OCI-LY7 (cell line): ENCODE results near the gene MRPL18. TPM values are rescaled to one million over a fixed set of nuclear protein-coding genes. Genes with fewer than 3 reads are reported as not detected.

Experiments
- BruUV-seq: library from RNA; stranded (reverse); fragments of 400-500 nt; replicated peaks from 2 replicates; lab custom pipeline; 2021; lab: Mats Ljungman, UMichigan
- CTCF ChIA-PET: fragments of 300-600 bp; sonication (Branson Sonifier 250); formaldehyde crosslinking; loops from one replicate; lab custom pipeline; 2022; ENCODE audit warnings: antibody characterized with exemption; ENCODE audit not compliant: unreplicated experiment; lab: Charles Lee
- POLR2A ChIA-PET: fragments of 300-600 bp; sonication (Branson Sonifier 250); formaldehyde crosslinking; loops from one replicate; lab custom pipeline; 2022; ENCODE audit warnings: antibody characterized with exemption; lab: Charles Lee
- DNase-seq: peaks from one replicate; pipeline ENCODE4 v3.0.0-alpha.2; 2015; ENCODE audit warnings: low spot score
- H2AFZ ChIP-seq: fragments of 200-600 bp; sonication (generic), shearing (Covaris generic); 2 replicates; pipeline ENCODE4 v1.6.1; 2014; ENCODE audit warnings: mild to moderate bottlenecking, antibody characterized with exemption, low read length, moderate library complexity
- H3K27ac ChIP-seq: fragments of 200-600 bp; sonication (generic); 2 replicates; pipeline ENCODE4 v1.5.1; 2014; ENCODE audit warnings: mixed run types, low read depth, mild to moderate bottlenecking, moderate library complexity, low read length, inconsistent platforms; ENCODE audit not compliant: poor library complexity, severe bottlenecking
- H3K36me3 ChIP-seq: fragments of 200-600 bp; sonication (generic); 2 replicates; pipeline ENCODE4 v1.6.1; 2014; ENCODE audit warnings: mild to moderate bottlenecking, antibody characterized with exemption, low read length, moderate library complexity, mixed read lengths; ENCODE audit not compliant: insufficient read depth
- H3K4me1 ChIP-seq: fragments of 200-600 bp; sonication (generic); 2 replicates; pipeline ENCODE4 v1.5.1; 2014; ENCODE audit warnings: mild to moderate bottlenecking, low read length; ENCODE audit not compliant: insufficient read depth, poor library complexity, severe bottlenecking
- H3K4me2 ChIP-seq: fragments of 200-600 bp; sonication (generic); 2 replicates; pipeline ENCODE4 v1.6.1; 2014; ENCODE audit warnings: mild to moderate bottlenecking, low read length
- H3K4me3 ChIP-seq: fragments of 200-600 bp; sonication (generic); 2 replicates; pipeline ENCODE4 v1.5.1; 2014; ENCODE audit warnings: mild to moderate bottlenecking, low read depth, low read length; ENCODE audit not compliant: poor library complexity, severe bottlenecking
- H3K79me2 ChIP-seq: fragments of 200-600 bp; sonication (generic); 2 replicates; pipeline ENCODE4 v1.6.1; 2016; ENCODE audit warnings: low read depth, mild to moderate bottlenecking, low read length, moderate library complexity, mixed read lengths; ENCODE audit not compliant: insufficient read depth
- H3K9me2 ChIP-seq: fragments of 200-600 bp; sonication (generic); 2 replicates; pipeline ENCODE4 v1.6.1; 2016; ENCODE audit warnings: mild to moderate bottlenecking, low read length, mixed read lengths; ENCODE audit not compliant: insufficient read depth
- H3K9me3 ChIP-seq: fragments of 200-600 bp; sonication (generic); 2 replicates; pipeline ENCODE4 v1.6.1; 2014; ENCODE audit warnings: mild to moderate bottlenecking, mixed run types, low read length, mixed read lengths
- H4K20me1 ChIP-seq: fragments of 200-600 bp; sonication (generic); 2 replicates; pipeline ENCODE4 v1.6.1; 2014; ENCODE audit warnings: mild to moderate bottlenecking, antibody characterized with exemption, low read length, moderate library complexity, mixed read lengths; ENCODE audit not compliant: insufficient read depth
- CTCF ChIP-seq: fragments of 200-600 bp; sonication (generic); conservative IDR thresholded peaks from 2 replicates; pipeline ENCODE4 v1.5.1; 2014; ENCODE audit warnings: mild to moderate bottlenecking, antibody characterized with exemption, low read length, moderate library complexity, mixed read lengths
- EZH2phosphoT487 ChIP-seq: fragments of 200-600 bp; sonication (generic); IDR thresholded peaks from 2 replicates; pipeline ENCODE4 v1.6.1; 2018; ENCODE audit warnings: low read depth, borderline replicate concordance, mild to moderate bottlenecking, mixed run types, antibody characterized with exemption, low read length, moderate library complexity, mixed read lengths
- intact Hi-C: fragments of 100-400 bp; cut with micrococcal nuclease; formaldehyde crosslinking; loops from one replicate; pipeline ENCODE4 v1.10.0; 2022; ENCODE audit not compliant: unreplicated experiment
- total RNA-seq, 2 experiments: library from RNA; depleted of rRNA in 1 of 2; stranded (reverse); fragments of >200 nt in 1 of 2; shearing (Covaris generic) in 1 of 2; gene quantifications; 2 replicates each; pipeline ENCODE4 v1.2.3, GENCODE V29; 2014 to 2022

The MRPL18 gene
- total RNA-seq, 2 experiments from 2014 or later: 117 to 128 TPM

- no peak overlapping the region for H3K4me3 ChIP-seq
- no peaks in the 10 kb centered on the region for H3K9me2 ChIP-seq
- POLR2A ChIA-PET: interaction anchor here (0.6 to 1.6 kb wide), 7 partner anchors 18 to 203 kb away, joined by 3 to 4 read pairs (median 3); partner anchors contain the start of gene MRPL18
- H3K4me1 ChIP-seq: peaks cover 55% of the 10 kb centered on the region
- H3K27ac ChIP-seq: no peak overlapping the region
- no TSS peak for BruUV-seq
- H2AFZ ChIP-seq: peak overlapping the region; percentile 49; the same call in 1 of the 2 replicates
- H4K20me1 ChIP-seq: no peaks in the 10 kb centered on the region
- intact Hi-C loops: no loop called here
- peak; percentile 51 for DNase-seq
- no peaks in the 10 kb centered on the region for H3K36me3 ChIP-seq
- no peaks in the 10 kb centered on the region for H3K79me2 ChIP-seq
- H3K4me2 ChIP-seq: peak overlapping the region; percentile 43
- TF ChIP-seq EZH2phosphoT487: no peak
- no peak for TF ChIP-seq CTCF
- CTCF ChIA-PET: no interaction called here
- no peaks in the 10 kb centered on the region for H3K9me3 ChIP-seq
Observed at GRCh38 chr6:159833997-159834603, 43.8 kb downstream of the MRPL18 start.

- intact Hi-C loops: no loop called here
- Histone ChIP-seq H3K9me2 (no peaks in the 10 kb centered on the region), H3K79me2 (no peaks in the 10 kb centered on the region), H3K4me3 (no peak overlapping the region), H4K20me1 (no peaks in the 10 kb centered on the region), H3K36me3 (no peaks in the 10 kb centered on the region), H3K4me2 (no peak overlapping the region), H3K4me1 (peaks cover 30% of the 10 kb centered on the region), H2AFZ (no peak overlapping the region), H3K9me3 (no peaks in the 10 kb centered on the region), H3K27ac (no peak overlapping the region)
- BruUV-seq: no TSS peak
- CTCF ChIA-PET: no interaction called here
- TF ChIP-seq CTCF (no peak), EZH2phosphoT487 (no peak)
- DNase-seq: no peak
- POLR2A ChIA-PET: interaction anchor here (0.7 kb wide), 1 partner anchor 13 kb away, joined by 3 read pairs; no protein-coding TSS in a partner anchor
Observed at GRCh38 chr6:159836718-159837490, 46.6 kb downstream of the MRPL18 start.

GRCh38 chr6:159837511-159837910 is 47.2 kb downstream of the MRPL18 start:
- Histone ChIP-seq H3K4me3 (no peak overlapping the region), H3K79me2 (no peaks in the 10 kb centered on the region), H3K9me2 (no peaks in the 10 kb centered on the region), H3K27ac (no peak overlapping the region), H3K9me3 (no peaks in the 10 kb centered on the region), H3K4me2 (no peak overlapping the region), H3K36me3 (no peaks in the 10 kb centered on the region), H4K20me1 (no peaks in the 10 kb centered on the region), H2AFZ (no peak overlapping the region), H3K4me1 (peaks cover 26% of the 10 kb centered on the region)
- no TSS peak for BruUV-seq
- ChIA-PET POLR2A (interaction anchor here (0.7 kb wide), 1 partner anchor 13 kb away, joined by 3 read pairs; no protein-coding TSS in a partner anchor), CTCF (no interaction called here)
- DNase-seq: no peak
- intact Hi-C loops: no loop called here
- TF ChIP-seq EZH2phosphoT487 (no peak), CTCF (no peak)
